ENCODE results near the gene FKBP7. TPM values are rescaled to one million over a fixed set of nuclear protein-coding genes. Genes with fewer than 3 reads are reported as not detected.
"Not testable (repeated sequence)": the region's sequence is repeated elsewhere in the genome, so short reads cannot be mapped to it uniquely, and the experiment has no call there.

Gene FKBP7
- total RNA-seq, 4 donors from 2014 or later = 7.3 to 21.9 (median 12.6) TPM

- WGBS, 2 donors (ENCODE audit: low coverage in 1 of 2) = 6 to 51% methylated on average over 3 to 4 of the region's 4 CpGs
- H3K4me3 ChIP-seq = no peak overlapping the region
- ATAC-seq = no peak
Observed at GRCh38 chr2:178473931-178474330, 4.5 kb downstream of the FKBP7 start.

GRCh38 chr2:178473373-178473772, 5.0 kb downstream of the FKBP7 start:
- Histone ChIP-seq H3K27ac (no peak overlapping the region), H3K36me3 (peaks cover 0 to 12% of the 10 kb centered on the region in 2 donors), H3K27me3 (no peaks in the 10 kb centered on the region), H3K4me3 (no peak overlapping the region), H3K9me3 (no peaks in the 10 kb centered on the region), H3K4me1 (peaks cover 0 to 32% (median 0%) of the 10 kb centered on the region in 3 donors)
- 93 to 100% methylated on average over 1 to 2 of the region's 2 CpGs for whole genome bisulfite sequencing, 2 donors (ENCODE audit: low coverage in 1 of 2)
- no peak for ATAC-seq
- TF ChIP-seq CTCF (IDR thresholded peaks at IDR 0.05) (no peak), POLR2A (IDR thresholded peaks at IDR 0.05) (no peak), EP300 (IDR thresholded peaks at IDR 0.05) (no peak), POLR2AphosphoS5 (IDR thresholded peaks at IDR 0.05) (no peak)

More at GRCh38 chr2:178473931-178474330, 4.5 kb downstream of the FKBP7 start:
- H3K4me1 ChIP-seq = peaks cover 0 to 33% (median 0%) of the 10 kb centered on the region in 3 donors
- no peaks in the 10 kb centered on the region for H3K9me3 ChIP-seq
- H3K36me3 ChIP-seq = peaks cover 0 to 6% of the 10 kb centered on the region in 2 donors
- TF ChIP-seq POLR2AphosphoS5 (IDR thresholded peaks at IDR 0.05) (peak; percentile 7), POLR2A (IDR thresholded peaks at IDR 0.05) (no peak)
- H3K27me3 ChIP-seq = no peaks in the 10 kb centered on the region
- H3K27ac ChIP-seq = peak overlapping the region in 1 of 4 donors; percentile 16

- Histone ChIP-seq H3K4me1 (peaks cover 0 to 16% (median 0%) of the 10 kb centered on the region in 3 donors), H3K36me3 (peaks cover 0 to 28% of the 10 kb centered on the region in 2 donors)
- H3K4me3 ChIP-seq, H3K27ac ChIP-seq, H3K27me3 ChIP-seq, ATAC-seq, H3K9me3 ChIP-seq: not testable (repeated sequence)
- 94 to 100% methylated on average over 1 to 4 of the region's 5 CpGs for WGBS, 2 donors (ENCODE audit: low coverage in 1 of 2)
Observed at GRCh38 chr2:178471313-178471712, 7.1 kb downstream of the FKBP7 start.

- Histone ChIP-seq H3K27ac (no peak overlapping the region), H3K4me1 (peaks cover 0 to 11% (median 0%) of the 10 kb centered on the region in 3 donors), H3K27me3 (no peaks in the 10 kb centered on the region), H3K4me3 (no peak overlapping the region), H3K9me3 (no peaks in the 10 kb centered on the region), H3K36me3 (peaks cover 0 to 47% of the 10 kb centered on the region in 2 donors)
- TF ChIP-seq EP300 (IDR thresholded peaks at IDR 0.05) (no peak), POLR2AphosphoS5 (IDR thresholded peaks at IDR 0.05) (no peak), POLR2A (IDR thresholded peaks at IDR 0.05) (no peak), CTCF (IDR thresholded peaks at IDR 0.05) (no peak)
- 88 to 92% methylated on average over 7 of the region's 7 CpGs for WGBS, 2 donors (ENCODE audit: low coverage in 1 of 2)
- ATAC-seq = no peak
Observed at GRCh38 chr2:178469219-178469849, 9.1 kb downstream of the FKBP7 start.

- Histone ChIP-seq H3K4me3 (no peak overlapping the region), H3K9me3 (no peaks in the 10 kb centered on the region), H3K4me1 (no peaks in the 10 kb centered on the region), H3K27ac (no peak overlapping the region), H3K27me3 (no peaks in the 10 kb centered on the region), H3K36me3 (no peaks in the 10 kb centered on the region)
- no peak for ATAC-seq
- no peak for TF ChIP-seq POLR2AphosphoS5 (IDR thresholded peaks at IDR 0.05)
- no peak for TF ChIP-seq POLR2A (IDR thresholded peaks at IDR 0.05)
- TF ChIP-seq CTCF (IDR thresholded peaks at IDR 0.05) = no peak
- no peak for TF ChIP-seq EP300 (IDR thresholded peaks at IDR 0.05)
- 89 to 91% methylated on average over 4 to 9 of the region's 11 CpGs for WGBS, 2 donors (ENCODE audit: low coverage in 1 of 2)
Observed at GRCh38 chr2:178457390-178457886, 21.0 kb downstream of the FKBP7 start.

- no peak for TF ChIP-seq POLR2A (IDR thresholded peaks at IDR 0.05)
- no peak for TF ChIP-seq CTCF (IDR thresholded peaks at IDR 0.05)
- TF ChIP-seq EP300 (IDR thresholded peaks at IDR 0.05) = no peak
- TF ChIP-seq POLR2AphosphoS5 (IDR thresholded peaks at IDR 0.05) = no peak
- Histone ChIP-seq H3K4me3 (no peak overlapping the region), H3K36me3 (no peaks in the 10 kb centered on the region), H3K27ac (no peak overlapping the region), H3K9me3 (no peaks in the 10 kb centered on the region), H3K4me1 (peaks cover 0 to 5% (median 0%) of the 10 kb centered on the region in 3 donors), H3K27me3 (no peaks in the 10 kb centered on the region)
- 84 to 93% methylated on average over 5 of the region's 5 CpGs for WGBS, 2 donors (ENCODE audit: low coverage in 1 of 2)
- ATAC-seq = no peak
Observed at GRCh38 chr2:178455947-178456346, 22.5 kb downstream of the FKBP7 start.
